Measurements from ENCODE around the gene SPOCK2.

DNA sequence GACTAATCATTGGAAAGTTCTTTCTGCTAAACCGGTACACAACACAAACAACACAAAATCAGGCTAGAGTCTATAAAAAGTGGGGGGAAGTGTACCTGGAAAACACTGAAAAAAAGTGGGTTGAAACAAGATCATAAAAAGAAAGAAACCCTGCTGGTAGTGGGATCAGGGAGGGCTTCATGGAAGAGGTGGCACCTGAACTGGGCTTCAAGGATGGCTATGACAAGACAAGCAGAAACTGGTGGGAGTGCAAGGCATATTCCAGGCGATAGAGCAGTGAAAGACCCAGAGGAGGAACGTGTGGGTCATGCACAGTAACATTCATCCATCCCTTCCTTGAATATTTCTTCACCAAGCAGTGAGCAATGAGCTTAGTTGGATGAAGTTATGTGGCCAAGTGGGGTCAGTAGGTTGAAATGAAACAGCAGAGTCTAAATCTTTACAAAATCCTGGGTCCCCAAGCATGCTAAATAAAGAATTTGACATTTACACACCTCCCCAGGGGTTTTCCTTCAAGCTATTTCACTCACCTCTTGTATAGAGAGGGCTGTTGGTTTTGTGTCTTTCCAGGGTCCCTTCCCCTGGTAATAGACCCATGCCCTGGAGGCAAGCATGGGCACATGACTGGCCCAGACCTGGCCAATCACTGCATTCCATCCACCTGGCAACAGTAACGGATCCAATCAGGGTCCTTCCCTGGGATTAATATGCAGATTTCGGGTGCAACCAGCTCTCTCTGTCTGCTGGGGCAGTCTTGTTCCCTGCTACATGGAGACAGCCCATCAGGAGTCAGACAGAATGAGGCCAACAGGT, 38.2 kb downstream of the SPOCK2 start:
- TF ChIP-seq POLR2AphosphoS5 (IDR thresholded peaks at IDR 0.05; ENCODE audit: borderline replicate concordance, low read depth, low read length): no peak
- no peak for TF ChIP-seq EZH2 (IDR thresholded peaks at IDR 0.05)

Data from SK-N-MC (cell line).